SK-N-MC (cell line): Measurements from ENCODE around the gene TAS2R60.

Source experiments
- EZH2 ChIP-seq: fragments of 200-600 bp; sonication (generic); IDR thresholded peaks from one replicate; pipeline ENCODE4 v1.6.1; 2017; ENCODE audit warnings: antibody characterized with exemption
- POLR2AphosphoS5 ChIP-seq: IDR thresholded peaks from 2 replicates; pipeline ENCODE4 v1.6.1; 2012; ENCODE audit warnings: mild to moderate bottlenecking, low read depth, low read length, borderline replicate concordance

DNA sequence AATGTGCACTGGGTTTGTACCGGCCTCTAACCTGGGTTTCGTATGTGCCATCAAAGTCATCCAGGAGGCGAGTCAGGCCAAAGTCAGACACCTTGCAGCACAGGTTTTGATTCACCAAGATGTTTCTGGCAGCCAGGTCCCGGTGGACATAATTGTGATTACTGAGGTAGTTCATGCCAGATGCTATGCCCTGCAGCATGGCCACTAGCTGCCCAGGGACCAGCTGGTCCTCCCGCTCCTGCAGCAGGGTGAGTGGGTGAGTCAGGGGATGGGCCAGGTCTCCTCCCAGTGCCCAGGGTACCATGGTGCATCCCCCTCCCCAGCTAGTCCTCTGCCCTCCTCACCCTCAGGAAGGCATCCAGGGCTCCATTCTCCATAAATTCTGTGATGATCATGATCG, 48.5 kb upstream of the TAS2R60 start:
- TF ChIP-seq EZH2 = no peak
- no peak for TF ChIP-seq POLR2AphosphoS5
